ENCODE measurements around the gene RHBDF1.

RHBDF1 gene

DNA sequence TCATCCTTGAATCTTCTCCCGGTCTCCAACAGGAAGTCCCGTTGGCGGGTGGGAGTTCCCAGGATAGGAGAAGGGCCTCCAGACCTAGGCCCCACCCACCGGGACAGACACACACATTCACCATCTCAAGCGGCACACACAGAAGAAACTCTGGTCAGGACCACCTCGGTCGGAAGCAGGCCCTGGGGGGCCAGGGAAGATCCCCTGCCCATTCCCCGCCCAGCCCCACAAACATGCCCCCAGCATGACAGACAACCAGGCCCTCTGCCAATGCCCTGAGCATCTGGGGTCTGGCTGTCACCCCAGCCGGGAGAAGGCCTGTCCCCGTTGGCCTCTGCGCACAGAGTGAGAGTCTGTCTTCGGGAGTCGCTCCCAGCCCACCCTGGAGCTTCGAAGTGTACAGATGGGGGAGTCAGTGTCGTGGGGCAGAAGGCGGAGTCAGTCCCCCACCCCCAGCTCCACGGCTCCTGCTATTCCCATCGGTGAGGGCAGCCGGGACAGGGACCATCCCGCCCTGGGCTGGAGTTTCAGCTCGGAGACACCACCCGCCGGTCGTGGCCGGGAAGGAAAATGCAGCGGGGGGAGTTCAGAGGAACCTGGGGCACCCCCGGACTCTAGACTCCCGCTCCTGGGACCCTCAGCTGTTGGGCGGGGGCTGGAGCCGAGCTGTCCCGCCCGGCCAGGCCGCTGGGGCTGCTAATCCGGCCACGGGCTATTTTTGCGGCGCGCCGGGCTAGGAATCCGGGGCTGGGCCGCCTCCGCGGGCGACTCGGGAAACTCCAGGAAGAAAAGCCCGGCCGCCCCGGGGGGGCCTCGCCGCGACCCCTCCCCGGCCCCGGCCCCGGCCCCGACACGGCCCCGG, 660 bp downstream of the RHBDF1 start:
- DNase-seq, result no peak

- DNase-seq, result no peak
Measured at GRCh38 chr16:71210-71539, 1.3 kb downstream of the RHBDF1 start.

GRCh38 chr16:69181-69580, 3.2 kb downstream of the RHBDF1 start:
- no peak for DNase-seq

GRCh38 chr16:67884-68789, 4.3 kb downstream of the RHBDF1 start:
- DNase-seq, result no peak

DNA sequence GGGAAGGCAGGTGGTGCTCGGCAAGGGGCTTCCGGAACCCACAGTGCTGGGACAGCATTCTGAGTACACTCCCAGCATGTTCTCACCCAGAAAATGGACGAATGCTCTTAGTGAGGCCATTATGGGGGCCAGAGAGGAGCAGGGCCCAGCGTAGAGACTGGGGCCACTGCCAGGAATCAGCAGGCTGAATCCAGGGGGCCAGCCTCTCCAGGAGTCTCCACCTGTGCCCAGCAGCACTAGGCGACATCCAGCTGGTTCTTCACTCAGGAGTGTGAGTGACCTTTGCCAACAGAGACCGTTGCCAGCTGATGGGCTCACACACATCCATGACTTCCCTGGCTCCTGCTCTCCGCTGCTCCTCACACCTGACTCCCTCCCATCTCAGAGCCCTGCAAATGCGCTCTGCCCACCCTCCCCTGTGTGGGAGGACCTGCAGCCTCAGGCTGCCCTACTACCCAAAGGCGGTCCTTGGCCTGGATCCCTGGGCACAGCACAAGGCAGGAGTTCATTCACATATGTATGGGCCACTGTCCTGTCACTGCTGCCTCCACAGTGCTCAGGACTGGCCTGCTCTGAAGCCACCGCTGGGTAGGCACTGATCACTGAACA, 5.1 kb downstream of the RHBDF1 start:
- DNase-seq, result peak; percentile 74

GRCh38 chr16:66309-67182, 5.9 kb downstream of the RHBDF1 start:
- no peak for DNase-seq

DNA sequence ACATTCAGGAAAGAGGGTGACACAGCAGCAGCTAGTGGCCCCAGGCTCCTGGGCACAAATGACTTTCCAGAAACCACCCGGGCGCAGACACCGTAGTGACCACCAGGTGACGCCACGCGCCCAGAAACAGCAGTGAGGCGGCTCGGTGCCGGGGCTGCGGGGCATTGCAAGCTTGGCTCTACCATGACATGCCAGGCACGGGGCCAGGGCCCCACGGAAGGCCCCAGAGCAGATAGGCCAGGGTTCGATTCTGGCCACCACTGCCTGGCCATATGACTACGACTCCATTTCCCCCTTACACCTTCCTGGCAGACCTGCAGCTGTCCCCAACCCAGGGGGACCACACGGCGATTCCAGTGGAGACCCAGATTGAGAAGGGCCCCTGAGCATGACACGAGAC, 6.7 kb downstream of the RHBDF1 start:
- peak; percentile 71 for DNase-seq

DNA sequence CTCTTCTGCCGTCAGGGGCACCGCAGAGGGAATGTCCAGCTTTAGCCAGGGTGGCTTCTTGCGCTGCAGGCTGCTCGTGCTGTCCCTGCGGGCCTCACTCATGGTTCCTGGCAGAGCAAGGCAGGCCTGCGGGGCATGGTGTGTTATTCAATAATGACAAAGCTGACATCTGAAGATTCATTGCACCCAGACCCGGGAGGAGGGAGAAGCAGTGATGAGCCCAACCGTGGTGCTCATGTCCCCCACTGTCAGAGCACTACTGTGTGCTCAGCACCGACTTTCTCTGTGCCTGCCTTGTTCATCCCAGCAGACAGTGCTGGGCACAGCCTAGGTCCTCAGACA, 7.5 kb downstream of the RHBDF1 start:
- no peak for DNase-seq

- peak; percentile 62 for DNase-seq
Measured at GRCh38 chr16:63998-64913, 8.2 kb downstream of the RHBDF1 start.

DNA sequence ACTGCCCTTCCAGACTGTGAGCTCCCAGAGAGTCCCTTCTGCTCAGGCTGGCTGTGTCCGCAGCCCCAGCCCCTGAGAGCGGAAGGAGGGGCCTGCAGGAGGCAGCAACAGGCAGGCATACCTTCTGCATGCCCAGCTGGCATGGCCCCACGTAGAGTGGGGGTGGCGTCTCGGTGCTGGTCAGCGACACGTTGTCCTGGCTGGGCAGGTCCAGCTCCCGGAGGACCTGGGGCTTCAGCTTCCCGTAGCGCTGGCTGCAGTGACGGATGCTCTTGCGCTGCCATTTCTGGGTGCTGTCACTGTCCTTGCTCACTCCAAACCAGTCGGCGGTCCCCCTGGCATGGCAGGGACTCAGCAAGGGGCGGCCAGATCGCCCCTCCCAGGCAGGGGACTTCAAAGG, 9.0 kb downstream of the RHBDF1 start:
- DNase-seq, result no peak

DNA sequence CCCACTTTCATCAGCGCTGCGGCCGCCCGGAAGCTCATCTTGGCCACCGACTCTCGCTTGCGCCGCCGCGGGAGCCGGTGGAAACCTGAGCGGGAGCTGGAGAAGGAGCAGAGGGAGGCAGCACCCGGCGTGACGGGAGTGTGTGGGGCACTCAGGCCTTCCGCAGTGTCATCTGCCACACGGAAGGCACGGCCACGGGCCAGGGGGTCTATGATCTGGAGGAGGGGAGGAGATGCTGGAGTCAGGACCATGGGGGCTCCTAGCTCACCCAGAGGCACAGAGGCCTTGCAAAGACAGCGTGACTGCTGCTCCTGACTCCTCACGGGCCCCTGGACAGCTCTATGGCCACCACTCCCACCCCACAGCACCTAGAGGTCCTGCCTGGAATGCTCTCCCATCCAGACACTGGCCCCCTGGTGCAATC, 9.5 kb downstream of the RHBDF1 start:
- DNase-seq, result no peak

DNA sequence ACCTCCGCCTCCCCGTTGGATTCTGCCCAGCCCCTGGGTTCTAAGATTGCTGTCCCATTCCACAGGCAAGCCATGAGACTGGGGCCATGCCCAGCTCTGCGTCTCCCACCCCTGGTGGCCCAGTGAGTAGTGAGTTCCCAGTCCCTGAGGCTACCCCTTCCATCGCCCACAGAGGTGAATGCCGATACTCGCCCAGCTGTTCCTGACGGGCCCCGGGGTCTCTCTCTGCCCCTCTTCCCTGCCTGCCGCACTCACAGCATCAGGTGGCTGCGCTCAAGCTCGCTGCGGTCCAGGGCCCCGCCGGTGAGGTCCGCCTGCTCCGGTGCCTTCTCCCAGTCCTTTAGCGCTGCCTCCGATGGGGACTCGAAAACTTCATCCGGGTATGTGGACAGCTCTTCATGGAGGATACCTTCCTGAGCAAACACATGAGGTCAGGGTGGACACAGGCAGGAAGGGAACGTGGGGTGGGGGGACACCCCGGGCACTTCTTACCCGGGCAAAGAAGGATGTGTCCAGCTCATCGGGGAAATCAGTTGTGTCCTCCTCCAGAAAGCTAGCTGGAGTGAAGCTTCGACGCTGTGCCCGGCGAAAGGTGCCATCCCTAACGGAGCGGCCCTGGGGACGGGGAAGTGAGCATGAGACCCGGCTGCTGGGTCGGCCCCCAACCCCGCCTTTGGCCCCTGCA, 10.0 kb downstream of the RHBDF1 start:
- DNase-seq, result no peak

- no peak for DNase-seq
Measured at GRCh38 chr16:61879-62281, 10.6 kb downstream of the RHBDF1 start.

- no peak for DNase-seq
Measured at GRCh38 chr16:60929-61878, 11.2 kb downstream of the RHBDF1 start.

DNA sequence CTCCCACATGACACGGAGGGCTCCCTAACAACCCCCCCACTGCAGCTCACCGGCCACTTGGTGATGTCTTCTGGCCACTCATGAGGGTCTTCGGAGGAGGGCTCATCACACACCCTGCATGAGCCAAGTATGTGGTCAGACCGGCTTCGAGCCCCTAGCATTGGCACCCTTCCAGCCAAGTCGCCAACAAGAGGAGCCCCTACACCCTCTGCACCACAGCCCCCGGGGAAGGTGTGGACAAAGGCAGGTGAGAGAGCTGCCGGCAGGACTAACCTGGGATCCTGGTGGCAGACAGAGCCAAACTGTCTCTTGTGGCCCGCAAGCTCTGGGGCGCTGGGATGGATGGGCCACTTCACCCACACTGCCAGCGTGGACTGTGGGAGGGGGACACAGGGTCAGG, 12.3 kb downstream of the RHBDF1 start:
- no peak for DNase-seq

GRCh38 chr16:59440-60059, 12.9 kb downstream of the RHBDF1 start:
- no peak for DNase-seq

GRCh38 chr16:58491-59439, 13.7 kb downstream of the RHBDF1 start:
- no peak for DNase-seq

- no peak for DNase-seq
Measured at GRCh38 chr16:57711-58110, 14.7 kb downstream of the RHBDF1 start.
